HUES6 (cell line): ENCODE measurements around the gene PRKX.
"Not testable (repeated sequence)": the region's sequence is repeated elsewhere in the genome, so short reads cannot be mapped to it uniquely, and the experiment has no call there.

ENCODE experiments used
- H3K27ac ChIP-seq: 2 replicates; pipeline ENCODE4 v1.7.0; 2013; ENCODE audit warnings: low read depth, mild to moderate bottlenecking, low read length, inconsistent platforms
- H3K27me3 ChIP-seq: 2 replicates; pipeline ENCODE4 v1.6.1; 2013; ENCODE audit warnings: low read length; ENCODE audit not compliant: control insufficient read depth, insufficient read depth
- H3K36me3 ChIP-seq: 2 replicates; pipeline ENCODE4 v1.6.1; 2013; ENCODE audit warnings: low read length; ENCODE audit not compliant: control insufficient read depth, insufficient read depth
- H3K4me1 ChIP-seq: 2 replicates; pipeline ENCODE4 v1.6.1; 2013; ENCODE audit warnings: low read length; ENCODE audit not compliant: control insufficient read depth, insufficient read depth
- H3K4me3 ChIP-seq: 2 replicates; pipeline ENCODE4 v1.5.1; 2013; ENCODE audit warnings: low read depth, low read length
- H3K9ac ChIP-seq: one replicate; pipeline ENCODE4 v1.6.1; 2013; ENCODE audit warnings: mild to moderate bottlenecking, low read length
- H3K9me3 ChIP-seq: 2 replicates; pipeline ENCODE4 v1.6.1; 2013; ENCODE audit warnings: low read depth, low read length; ENCODE audit not compliant: control insufficient read depth, insufficient read depth

PRKX gene

GRCh38 chrX:3680459-3680858 lies 33.0 kb downstream of the PRKX start:
- no peak overlapping the region for H3K4me3 ChIP-seq

GRCh38 chrX:3679669-3680068 lies 33.8 kb downstream of the PRKX start:
- Histone ChIP-seq H3K9ac (no peak overlapping the region), H3K36me3 (peaks cover 8% of the 10 kb centered on the region; the same call in 1 of the 2 replicates), H3K27me3 (no peaks in the 10 kb centered on the region), H3K9me3 (no peaks in the 10 kb centered on the region), H3K27ac (no peak overlapping the region), H3K4me1 (peaks cover 6% of the 10 kb centered on the region), H3K4me3 (no peak overlapping the region)

More at GRCh38 chrX:3680459-3680858, 33.0 kb downstream of the PRKX start:
- Histone ChIP-seq H3K4me1 (peaks cover 6% of the 10 kb centered on the region), H3K9me3 (no peaks in the 10 kb centered on the region), H3K27ac (no peak overlapping the region), H3K9ac (no peak overlapping the region), H3K27me3 (no peaks in the 10 kb centered on the region), H3K36me3 (peaks cover 2% of the 10 kb centered on the region; the same call in 1 of the 2 replicates)

- Histone ChIP-seq H3K36me3 (peaks cover 21% of the 10 kb centered on the region), H3K4me1 (peaks cover 6% of the 10 kb centered on the region), H3K9ac (no peak overlapping the region), H3K4me3 (no peak overlapping the region), H3K27me3 (no peaks in the 10 kb centered on the region), H3K9me3 (no peaks in the 10 kb centered on the region), H3K27ac (peak overlapping the region; percentile 41; the same call in 1 of the 2 replicates)
These were observed 35.1 kb downstream of the PRKX start for GRCh38 chrX:3678328-3678727.

- no peak overlapping the region for H3K4me3 ChIP-seq
- no peaks in the 10 kb centered on the region for H3K27me3 ChIP-seq
- H3K4me1 ChIP-seq, result peaks cover 6% of the 10 kb centered on the region
- H3K27ac ChIP-seq, result no peak overlapping the region
- no peak overlapping the region for H3K9ac ChIP-seq
- H3K36me3 ChIP-seq, result peaks cover 50% of the 10 kb centered on the region
- no peaks in the 10 kb centered on the region for H3K9me3 ChIP-seq
These were observed 38.6 kb downstream of the PRKX start for GRCh38 chrX:3674881-3675280.

GRCh38 chrX:3669841-3670475 lies 43.5 kb downstream of the PRKX start:
- H3K9ac ChIP-seq, result no peak overlapping the region
- no peaks in the 10 kb centered on the region for H3K9me3 ChIP-seq
- H3K27me3 ChIP-seq, result no peaks in the 10 kb centered on the region
- no peaks in the 10 kb centered on the region for H3K4me1 ChIP-seq
- no peak overlapping the region for H3K4me3 ChIP-seq
- H3K27ac ChIP-seq, result no peak overlapping the region
- H3K36me3 ChIP-seq, result peaks cover 80% of the 10 kb centered on the region

- Histone ChIP-seq H3K9ac (no peak overlapping the region), H3K27ac (no peak overlapping the region)
These were observed 46.5 kb downstream of the PRKX start for GRCh38 chrX:3666975-3667374.

GRCh38 chrX:3664921-3665320 lies 48.5 kb downstream of the PRKX start:
- H3K9ac ChIP-seq, result no peak overlapping the region
- H3K27me3 ChIP-seq, result no peaks in the 10 kb centered on the region
- H3K27ac ChIP-seq, result no peak overlapping the region
- no peak overlapping the region for H3K4me3 ChIP-seq
- no peaks in the 10 kb centered on the region for H3K9me3 ChIP-seq
- no peaks in the 10 kb centered on the region for H3K4me1 ChIP-seq
- peaks cover 45% of the 10 kb centered on the region for H3K36me3 ChIP-seq

More at GRCh38 chrX:3666975-3667374, 46.5 kb downstream of the PRKX start:
- Histone ChIP-seq H3K36me3 (peaks cover 62% of the 10 kb centered on the region), H3K4me3 (no peak overlapping the region), H3K9me3 (no peaks in the 10 kb centered on the region), H3K4me1 (no peaks in the 10 kb centered on the region), H3K27me3 (no peaks in the 10 kb centered on the region)

GRCh38 chrX:3663576-3664250 lies 49.7 kb downstream of the PRKX start:
- H3K4me1 ChIP-seq, H3K27me3 ChIP-seq, H3K27ac ChIP-seq, H3K9ac ChIP-seq, H3K9me3 ChIP-seq, H3K4me3 ChIP-seq: not testable (repeated sequence)
- H3K36me3 ChIP-seq, result peaks cover 36% of the 10 kb centered on the region

GRCh38 chrX:3659761-3660160 lies 53.7 kb downstream of the PRKX start:
- no peak overlapping the region for H3K27ac ChIP-seq
- H3K27me3 ChIP-seq, result no peaks in the 10 kb centered on the region
- H3K36me3 ChIP-seq, result peaks cover 40% of the 10 kb centered on the region
- no peaks in the 10 kb centered on the region for H3K9me3 ChIP-seq
- no peaks in the 10 kb centered on the region for H3K4me1 ChIP-seq
- H3K4me3 ChIP-seq, result no peak overlapping the region
- H3K9ac ChIP-seq, result no peak overlapping the region

GRCh38 chrX:3655181-3655580 lies 58.3 kb downstream of the PRKX start:
- Histone ChIP-seq H3K9me3 (no peaks in the 10 kb centered on the region), H3K27ac (no peak overlapping the region)

GRCh38 chrX:3653111-3653510 lies 60.3 kb downstream of the PRKX start:
- Histone ChIP-seq H3K9ac (no peak overlapping the region), H3K4me3 (no peak overlapping the region), H3K9me3 (no peaks in the 10 kb centered on the region), H3K36me3 (peaks cover 46% of the 10 kb centered on the region), H3K27ac (no peak overlapping the region), H3K4me1 (no peaks in the 10 kb centered on the region), H3K27me3 (no peaks in the 10 kb centered on the region)

More at GRCh38 chrX:3655181-3655580, 58.3 kb downstream of the PRKX start:
- no peak overlapping the region for H3K9ac ChIP-seq
- H3K4me3 ChIP-seq, result no peak overlapping the region
- H3K36me3 ChIP-seq, result peaks cover 55% of the 10 kb centered on the region
- H3K4me1 ChIP-seq, result no peaks in the 10 kb centered on the region
- no peaks in the 10 kb centered on the region for H3K27me3 ChIP-seq
